ENCODE data around the gene TNFSF12.

DNA sequence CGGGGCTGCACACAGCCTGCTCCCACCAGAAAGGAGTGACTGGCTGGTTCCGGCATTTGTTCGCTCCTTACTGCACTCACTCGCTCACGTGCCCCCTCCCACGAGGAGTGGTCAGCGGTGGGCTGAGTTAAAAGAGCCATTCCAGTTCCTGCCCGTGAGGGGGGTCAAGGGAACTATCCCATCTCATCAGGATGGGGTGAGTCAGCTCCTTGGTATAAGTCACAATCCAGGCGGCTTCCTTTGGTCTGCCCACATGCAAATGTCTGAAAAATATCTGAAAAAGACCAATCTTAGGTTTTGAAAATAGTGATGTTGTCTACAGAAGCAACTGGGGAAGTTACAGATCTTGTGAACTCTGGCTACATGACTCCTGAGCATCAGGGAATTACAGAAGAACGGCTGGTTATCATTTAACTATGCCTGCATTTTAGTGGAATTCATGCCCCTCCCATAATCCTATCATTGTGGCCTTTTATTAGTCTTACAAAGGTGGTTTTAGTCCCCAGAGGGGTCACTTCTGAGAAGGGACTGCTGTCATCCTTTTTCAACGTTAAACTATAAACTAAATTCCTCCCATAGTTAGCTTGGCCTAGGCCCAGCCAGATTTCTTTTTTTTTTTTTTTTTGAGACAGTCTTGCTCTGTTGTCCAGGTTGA lies 9.8 kb upstream of the TNFSF12 start:
- TF ChIP-seq RNF2 (IDR thresholded peaks at IDR 0.05; ENCODE audit: borderline replicate concordance, low read depth), result no peak
- TF ChIP-seq, protein P1, sequence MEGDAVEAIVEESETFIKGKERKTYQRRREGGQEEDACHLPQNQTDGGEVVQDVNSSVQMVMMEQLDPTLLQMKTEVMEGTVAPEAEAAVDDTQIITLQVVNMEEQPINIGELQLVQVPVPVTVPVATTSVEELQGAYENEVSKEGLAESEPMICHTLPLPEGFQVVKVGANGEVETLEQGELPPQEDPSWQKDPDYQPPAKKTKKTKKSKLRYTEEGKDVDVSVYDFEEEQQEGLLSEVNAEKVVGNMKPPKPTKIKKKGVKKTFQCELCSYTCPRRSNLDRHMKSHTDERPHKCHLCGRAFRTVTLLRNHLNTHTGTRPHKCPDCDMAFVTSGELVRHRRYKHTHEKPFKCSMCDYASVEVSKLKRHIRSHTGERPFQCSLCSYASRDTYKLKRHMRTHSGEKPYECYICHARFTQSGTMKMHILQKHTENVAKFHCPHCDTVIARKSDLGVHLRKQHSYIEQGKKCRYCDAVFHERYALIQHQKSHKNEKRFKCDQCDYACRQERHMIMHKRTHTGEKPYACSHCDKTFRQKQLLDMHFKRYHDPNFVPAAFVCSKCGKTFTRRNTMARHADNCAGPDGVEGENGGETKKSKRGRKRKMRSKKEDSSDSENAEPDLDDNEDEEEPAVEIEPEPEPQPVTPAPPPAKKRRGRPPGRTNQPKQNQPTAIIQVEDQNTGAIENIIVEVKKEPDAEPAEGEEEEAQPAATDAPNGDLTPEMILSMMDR (IDR thresholded peaks at IDR 0.05), result no peak
- TF ChIP-seq SMC3 (IDR thresholded peaks at IDR 0.05), result no peak
- TF ChIP-seq CEBPB (IDR thresholded peaks at IDR 0.05), result no peak
- no peak for TF ChIP-seq MAFK (IDR thresholded peaks at IDR 0.05; ENCODE audit: partially characterized antibody)
- no peak for TF ChIP-seq RCOR1 (IDR thresholded peaks at IDR 0.05; ENCODE audit: low read depth, low read length)
- TF ChIP-seq, protein P2, sequence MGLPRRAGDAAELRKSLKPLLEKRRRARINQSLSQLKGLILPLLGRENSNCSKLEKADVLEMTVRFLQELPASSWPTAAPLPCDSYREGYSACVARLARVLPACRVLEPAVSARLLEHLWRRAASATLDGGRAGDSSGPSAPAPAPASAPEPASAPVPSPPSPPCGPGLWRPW (IDR thresholded peaks at IDR 0.05), result no peak
- no peak for TF ChIP-seq MAZ (IDR thresholded peaks at IDR 0.05; ENCODE audit: borderline replicate concordance, low read depth, low read length)
- TF ChIP-seq CHD2 (IDR thresholded peaks at IDR 0.05; ENCODE audit: low read length, partially characterized antibody), result no peak
- TF ChIP-seq, protein P3, sequence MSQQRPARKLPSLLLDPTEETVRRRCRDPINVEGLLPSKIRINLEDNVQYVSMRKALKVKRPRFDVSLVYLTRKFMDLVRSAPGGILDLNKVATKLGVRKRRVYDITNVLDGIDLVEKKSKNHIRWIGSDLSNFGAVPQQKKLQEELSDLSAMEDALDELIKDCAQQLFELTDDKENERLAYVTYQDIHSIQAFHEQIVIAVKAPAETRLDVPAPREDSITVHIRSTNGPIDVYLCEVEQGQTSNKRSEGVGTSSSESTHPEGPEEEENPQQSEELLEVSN (IDR thresholded peaks at IDR 0.05; ENCODE audit: borderline replicate concordance, low read depth), result no peak
- TF ChIP-seq POLR2A (IDR thresholded peaks at IDR 0.05; ENCODE audit: low read length), result no peak
- TF ChIP-seq JUNB (IDR thresholded peaks at IDR 0.05), result no peak
- no peak for TF ChIP-seq RFX5 (IDR thresholded peaks at IDR 0.05)

Measured in A549 (cell line).